Skin epidermis (tissue), 12 donors: ENCODE measurements around the gene PDE4DIP.
"Not testable (repeated sequence)": the region's sequence is repeated elsewhere in the genome, so short reads cannot be mapped to it uniquely, and the experiment has no call there.

Experiments
- H3K27ac ChIP-seq, 21 experiments: fragments of 200-600 bp; sonication (generic) in 11 of 21; one replicate each; pipeline ENCODE4 v1.5.0; 2020; ENCODE audit warnings: mild to moderate bottlenecking in 3 of 21, inconsistent platforms in 2 of 21, moderate library complexity in 2 of 21
- H3K4me3 ChIP-seq, 7 experiments: fragments of 200-600 bp; sonication (generic) in 2 of 7; one replicate each; pipeline ENCODE4 v1.5.0; 2020; ENCODE audit warnings: inconsistent platforms in 2 of 7, mild to moderate bottlenecking in 2 of 7, moderate library complexity in 1 of 7

The PDE4DIP gene

GRCh38 chr1:148844220-148844619, at the start of gene PDE4DIP:
PDE4DIP (plus strand) TSS chr1:148844428; CDS start chr1:148844775, 347 bp downstream.
- not testable (repeated sequence) for H3K27ac ChIP-seq, H3K4me3 ChIP-seq

DNA sequence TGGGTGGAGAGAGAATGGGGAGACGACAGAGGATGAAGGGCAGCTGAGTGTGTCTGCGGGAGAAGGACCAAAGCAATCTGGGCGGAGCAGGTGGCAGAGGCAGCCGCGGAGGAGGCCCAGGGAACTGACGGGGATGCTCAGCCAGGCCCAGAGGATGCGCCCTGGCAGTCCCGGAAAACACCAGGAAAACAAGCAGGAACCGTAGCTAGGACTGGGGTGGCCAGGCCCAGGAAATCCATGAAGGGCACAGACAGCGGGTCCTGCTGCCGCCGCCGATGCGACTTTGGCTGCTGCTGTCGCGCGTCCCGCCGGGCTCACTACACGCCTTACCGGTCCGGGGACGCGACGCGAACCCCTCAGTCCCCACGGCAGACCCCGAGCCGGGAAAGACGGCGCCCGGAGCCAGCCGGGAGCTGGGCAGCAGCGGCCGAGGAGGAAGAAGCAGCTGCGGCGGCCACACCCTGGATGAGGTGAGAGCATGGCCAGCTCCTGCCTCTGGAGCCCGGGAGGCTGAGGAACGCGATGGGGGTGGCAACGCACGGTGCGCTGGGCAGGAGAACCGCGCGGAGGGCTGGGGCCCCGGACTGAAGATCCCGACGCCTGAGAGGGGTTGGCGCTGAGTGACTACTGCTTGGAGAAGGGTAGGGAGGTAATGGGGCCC, 35.8 kb upstream of the PDE4DIP start:
- not testable (repeated sequence) for H3K27ac ChIP-seq, H3K4me3 ChIP-seq

- H3K27ac ChIP-seq, H3K4me3 ChIP-seq: not testable (repeated sequence)
These were observed 35.3 kb upstream of the PDE4DIP start for GRCh38 chr1:148808929-148809283.

DNA sequence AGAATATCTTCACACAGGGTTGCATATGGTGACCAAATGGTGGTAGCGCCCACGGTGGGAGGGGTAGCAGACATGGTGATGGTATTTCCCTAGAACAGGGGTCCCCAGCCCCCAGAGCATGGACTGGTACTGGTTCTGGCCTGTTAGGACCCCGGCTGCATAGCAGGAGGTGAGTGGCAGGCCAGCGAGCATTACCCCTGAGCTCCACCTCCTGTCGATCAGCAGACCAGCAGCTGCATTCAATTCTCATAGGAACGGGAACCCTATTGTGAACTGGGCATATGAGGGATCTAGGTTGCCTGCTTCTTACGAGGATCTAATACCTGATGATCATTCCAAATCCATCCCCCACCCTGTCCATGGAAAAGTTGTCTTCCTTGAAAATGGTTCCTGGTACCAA, 22.0 kb upstream of the PDE4DIP start:
- not testable (repeated sequence) for H3K4me3 ChIP-seq, H3K27ac ChIP-seq

DNA sequence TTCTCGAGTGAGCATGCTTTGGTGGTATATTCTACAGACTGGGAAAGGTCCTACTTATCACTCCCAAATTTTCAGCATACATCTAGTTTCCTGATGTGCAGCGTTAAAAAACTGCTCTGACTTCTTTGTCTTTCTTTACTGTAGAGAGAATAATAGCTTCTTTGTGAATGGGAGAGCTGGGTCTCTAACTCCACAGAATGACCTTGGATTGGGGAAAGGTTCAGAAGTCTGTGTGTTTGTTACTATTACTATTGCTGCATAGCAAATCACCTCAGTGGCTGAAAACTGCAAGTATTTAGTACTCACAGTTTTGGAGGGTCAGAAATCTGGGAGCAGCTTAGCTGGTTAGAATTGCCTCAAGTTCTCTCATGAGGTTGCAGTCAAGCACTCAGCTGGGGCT, 20.4 kb upstream of the PDE4DIP start:
- H3K4me3 ChIP-seq, H3K27ac ChIP-seq: not testable (repeated sequence)

GRCh38 chr1:148825029-148825428, 19.2 kb upstream of the PDE4DIP start:
- H3K27ac ChIP-seq, H3K4me3 ChIP-seq: not testable (repeated sequence)

DNA sequence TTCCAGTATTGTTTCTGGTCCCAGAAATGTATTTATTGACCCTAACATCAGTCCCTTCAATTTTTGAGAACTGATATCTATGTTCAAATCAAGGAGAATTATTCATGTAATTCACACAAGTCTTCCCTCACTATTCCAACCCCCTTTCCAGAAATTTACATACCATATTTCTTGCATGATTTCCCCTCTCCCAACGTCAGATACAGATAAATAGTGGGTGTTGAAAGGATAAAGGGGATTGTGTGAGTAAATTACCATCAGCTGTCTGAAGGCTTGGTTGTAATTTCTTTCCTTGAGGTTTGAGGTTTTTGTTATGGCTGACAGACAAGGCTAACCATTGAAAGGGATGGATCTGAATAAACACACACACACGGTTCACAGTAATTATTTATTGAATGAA, 15.7 kb upstream of the PDE4DIP start:
- H3K4me3 ChIP-seq, H3K27ac ChIP-seq: not testable (repeated sequence)

- not testable (repeated sequence) for H3K4me3 ChIP-seq
These were observed 15.3 kb upstream of the PDE4DIP start for GRCh38 chr1:148828962-148829361.

DNA sequence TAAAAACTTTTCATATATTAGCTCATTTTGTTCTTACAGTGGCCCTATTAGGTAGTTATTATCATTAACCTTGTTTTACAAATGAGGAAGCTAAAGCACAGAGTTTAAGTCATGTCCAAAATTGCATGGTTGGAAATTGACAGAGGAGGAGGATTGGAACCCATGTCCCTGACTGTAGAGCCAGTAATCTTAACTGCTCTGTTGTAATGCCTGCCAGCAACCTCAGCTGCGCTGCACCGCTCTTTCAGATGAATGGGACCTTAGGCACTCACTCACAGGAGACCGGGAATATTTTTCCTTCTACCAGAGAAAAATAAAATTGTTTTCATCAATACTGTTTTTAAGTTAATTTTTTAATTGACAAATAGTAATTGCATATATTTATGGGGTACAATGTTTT, 14.9 kb upstream of the PDE4DIP start:
- not testable (repeated sequence) for H3K4me3 ChIP-seq, H3K27ac ChIP-seq

More at GRCh38 chr1:148828962-148829361, 15.3 kb upstream of the PDE4DIP start:
- not testable (repeated sequence) for H3K27ac ChIP-seq

GRCh38 chr1:148841262-148841661, 3.0 kb upstream of the PDE4DIP start:
- not testable (repeated sequence) for H3K27ac ChIP-seq

GRCh38 chr1:148844651-148845050, 423 bp downstream of the PDE4DIP start:
- H3K27ac ChIP-seq, H3K4me3 ChIP-seq: not testable (repeated sequence)

More at GRCh38 chr1:148841262-148841661, 3.0 kb upstream of the PDE4DIP start:
- H3K4me3 ChIP-seq = not testable (repeated sequence)

DNA sequence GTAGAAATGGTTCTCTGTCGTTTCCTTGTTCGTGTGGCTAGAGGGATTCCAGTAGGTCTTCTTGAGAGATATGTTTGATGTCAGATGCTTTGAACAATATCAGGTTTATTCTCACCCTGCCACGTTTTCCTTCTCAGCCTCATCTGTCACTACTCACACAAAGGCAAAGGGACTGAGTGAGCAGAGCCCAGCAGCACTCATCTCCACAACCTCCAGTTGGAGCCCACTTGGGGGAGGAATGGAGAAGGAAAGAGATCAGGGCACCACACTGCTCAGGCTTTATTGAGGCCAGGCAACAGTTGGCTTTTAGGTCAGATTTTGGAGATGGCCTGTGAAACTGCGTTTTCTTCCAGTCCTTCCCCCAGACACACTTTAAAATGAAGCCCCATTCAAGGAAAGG, 840 bp downstream of the PDE4DIP start:
- not testable (repeated sequence) for H3K4me3 ChIP-seq, H3K27ac ChIP-seq

GRCh38 chr1:148850347-148850746, 6.1 kb downstream of the PDE4DIP start:
- not testable (repeated sequence) for H3K4me3 ChIP-seq, H3K27ac ChIP-seq

DNA sequence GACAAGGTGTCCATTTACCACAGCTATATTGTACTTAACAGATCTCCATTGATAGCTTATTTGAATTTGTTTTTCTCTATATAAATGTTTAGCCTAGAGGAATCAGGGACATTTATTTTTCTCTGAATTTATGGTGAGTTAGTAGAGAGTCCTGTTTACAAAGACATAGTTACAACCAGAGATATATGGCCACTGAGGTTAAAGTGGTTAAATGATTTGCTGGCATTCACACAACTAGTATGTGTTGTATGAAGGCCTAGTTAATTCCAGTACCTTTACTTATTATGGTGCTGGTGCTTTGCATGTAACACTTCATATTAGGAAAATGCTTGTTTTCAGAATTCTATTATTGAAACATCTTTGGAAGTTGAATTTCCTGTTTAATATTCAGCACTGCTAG, 6.6 kb downstream of the PDE4DIP start:
- not testable (repeated sequence) for H3K27ac ChIP-seq, H3K4me3 ChIP-seq

GRCh38 chr1:148851684-148852083, 7.5 kb downstream of the PDE4DIP start:
- H3K4me3 ChIP-seq = not testable (repeated sequence)

DNA sequence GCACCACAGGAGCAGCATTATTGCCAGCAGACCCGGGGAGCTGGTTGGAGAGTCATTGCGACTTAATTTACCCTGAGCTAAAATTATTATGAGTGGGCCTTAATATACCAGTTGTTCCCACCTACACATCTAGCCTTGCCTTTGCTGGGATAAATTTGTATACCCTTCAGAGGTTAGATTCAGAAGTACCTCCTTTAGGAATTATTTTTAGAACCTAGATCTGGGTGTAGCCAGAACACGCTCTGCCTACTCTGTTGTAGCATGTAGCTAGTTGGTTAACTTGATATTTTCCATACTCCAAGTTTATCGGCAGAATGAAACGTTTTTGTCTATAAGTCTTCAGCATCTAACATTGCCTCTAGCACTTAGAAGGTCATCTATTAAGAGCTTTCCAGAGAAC, 9.1 kb downstream of the PDE4DIP start:
- H3K4me3 ChIP-seq, H3K27ac ChIP-seq: not testable (repeated sequence)

More at GRCh38 chr1:148851684-148852083, 7.5 kb downstream of the PDE4DIP start:
- not testable (repeated sequence) for H3K27ac ChIP-seq

GRCh38 chr1:148854063-148854462, 9.8 kb downstream of the PDE4DIP start:
- H3K4me3 ChIP-seq, H3K27ac ChIP-seq: not testable (repeated sequence)

- H3K4me3 ChIP-seq, H3K27ac ChIP-seq: not testable (repeated sequence)
These were observed 11.1 kb downstream of the PDE4DIP start for GRCh38 chr1:148855367-148855766.

DNA sequence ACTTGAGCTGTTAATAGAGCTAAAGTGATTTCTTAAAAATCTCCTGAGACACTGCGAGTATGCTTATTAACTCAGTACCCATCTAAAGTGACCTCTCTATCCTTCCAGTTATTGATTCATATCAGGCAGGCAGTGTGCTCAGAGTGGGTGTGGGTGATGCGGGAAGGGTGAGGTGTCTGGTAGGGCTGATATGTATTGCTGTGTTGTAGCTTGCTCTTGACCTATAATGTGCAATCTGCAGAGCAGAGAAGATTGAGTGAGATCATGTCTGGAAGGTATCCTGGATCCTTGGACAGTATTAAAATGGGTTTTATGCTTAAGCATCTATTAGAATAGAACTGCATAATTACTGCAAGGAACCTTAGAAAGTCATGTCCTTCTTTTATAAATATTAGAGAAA, 15.8 kb downstream of the PDE4DIP start:
- not testable (repeated sequence) for H3K4me3 ChIP-seq, H3K27ac ChIP-seq

DNA sequence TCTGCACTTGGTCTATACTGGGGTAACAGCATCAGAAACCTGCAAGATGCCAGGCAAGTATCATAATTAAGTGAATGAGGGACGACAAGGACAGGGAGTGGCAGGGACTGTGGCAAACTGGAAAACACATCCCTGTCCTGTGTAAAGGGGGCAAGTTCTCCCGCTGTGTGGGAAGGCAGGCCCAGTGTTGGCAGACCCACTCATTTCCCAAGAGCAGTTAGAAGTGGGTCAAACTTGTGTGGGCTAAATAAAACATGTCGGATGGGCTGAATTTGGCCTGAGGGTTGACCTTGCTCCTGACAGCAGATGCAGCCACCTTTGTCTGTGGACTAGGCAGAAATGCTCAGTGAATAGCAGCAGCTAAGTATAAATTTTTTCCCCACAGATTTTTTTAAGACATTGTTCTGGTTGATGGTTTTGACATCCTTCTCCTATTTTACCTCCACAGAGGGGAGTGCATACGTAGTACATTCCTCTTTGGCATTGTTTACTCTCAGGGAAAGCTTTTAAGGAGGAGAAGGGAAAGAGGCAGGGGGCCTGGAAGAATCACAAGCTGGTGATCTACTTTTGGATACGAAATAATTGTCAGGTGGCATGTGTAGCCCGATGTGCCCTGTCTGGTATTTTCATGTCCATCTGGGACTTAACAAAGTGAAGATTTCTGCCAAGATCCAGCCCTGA, 16.5 kb downstream of the PDE4DIP start:
- not testable (repeated sequence) for H3K4me3 ChIP-seq, H3K27ac ChIP-seq

DNA sequence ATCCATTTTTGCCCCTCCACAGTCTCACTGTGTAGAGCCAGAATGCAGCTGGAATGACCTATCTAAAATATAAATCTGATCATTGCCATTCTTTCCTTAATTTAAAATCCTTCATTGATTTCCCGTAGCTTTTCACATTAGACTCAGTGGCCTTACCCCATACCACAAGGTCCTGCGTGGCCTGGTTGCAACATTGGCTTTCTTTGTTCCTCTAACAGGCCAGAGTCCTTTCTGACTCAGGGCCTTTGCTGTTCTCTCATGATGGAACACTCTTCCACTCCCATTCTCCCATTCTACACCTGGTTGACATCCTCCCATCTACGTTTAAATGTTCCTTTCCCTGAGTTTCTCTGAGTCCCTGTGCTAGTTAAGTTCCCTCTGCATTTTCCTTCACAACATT, 18.4 kb downstream of the PDE4DIP start:
- H3K4me3 ChIP-seq, H3K27ac ChIP-seq: not testable (repeated sequence)
